GM18505 (cell line): ENCODE results near the gene CMSS1.

Experiments
- ATAC-seq: cut with Tn5 transposase; IDR thresholded peaks from one replicate; pipeline ENCODE4 v1.9.1; 2021; ENCODE audit not compliant: unreplicated experiment
- POLR2A ChIP-seq: IDR thresholded peaks from 4 replicates; pipeline ENCODE4 v1.6.1; 2011; ENCODE audit warnings: borderline replicate concordance; ENCODE audit not compliant: insufficient read depth, insufficient read length; ENCODE audit errors: extremely low read depth

The CMSS1 gene

DNA sequence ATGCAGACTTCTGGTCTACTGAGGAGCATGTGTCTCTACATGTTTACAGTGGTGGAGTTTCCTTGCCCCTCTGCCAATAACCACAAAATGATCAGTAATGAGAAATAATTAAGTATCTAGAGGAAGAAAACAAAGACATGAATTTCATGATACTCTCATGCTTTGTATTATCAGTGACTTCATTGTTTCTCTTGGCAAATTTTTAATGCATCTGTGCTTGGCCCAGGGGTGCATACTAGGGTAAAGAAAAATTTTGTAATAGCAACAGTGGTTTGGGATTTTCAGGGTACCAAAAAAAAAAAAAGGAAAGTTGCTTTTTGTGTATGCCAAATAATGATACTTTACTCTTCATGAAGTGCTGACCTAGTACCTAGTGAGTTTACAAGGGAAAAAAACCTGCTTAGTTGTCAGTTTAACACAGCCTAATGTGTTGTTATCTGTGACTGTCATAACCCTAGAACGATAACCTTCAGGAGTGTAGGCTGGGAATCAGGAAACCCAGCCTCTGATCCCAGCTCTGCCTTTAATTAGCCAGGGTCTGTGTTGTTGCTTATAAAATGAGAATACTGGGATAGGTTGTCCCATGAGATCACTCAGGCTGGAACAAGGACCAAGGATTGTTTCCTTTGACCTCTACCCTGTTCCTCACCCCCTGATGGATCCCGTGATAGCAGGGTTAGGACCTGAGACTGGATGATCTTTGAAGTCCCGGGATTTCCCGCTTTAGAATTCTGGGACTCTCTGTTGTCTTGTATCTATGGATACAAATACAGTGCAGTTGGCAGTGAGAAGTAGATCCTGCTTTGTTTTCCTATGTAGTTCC is 117.5 kb downstream of the CMSS1 start:
- ATAC-seq: no peak
- TF ChIP-seq POLR2A: no peak

DNA sequence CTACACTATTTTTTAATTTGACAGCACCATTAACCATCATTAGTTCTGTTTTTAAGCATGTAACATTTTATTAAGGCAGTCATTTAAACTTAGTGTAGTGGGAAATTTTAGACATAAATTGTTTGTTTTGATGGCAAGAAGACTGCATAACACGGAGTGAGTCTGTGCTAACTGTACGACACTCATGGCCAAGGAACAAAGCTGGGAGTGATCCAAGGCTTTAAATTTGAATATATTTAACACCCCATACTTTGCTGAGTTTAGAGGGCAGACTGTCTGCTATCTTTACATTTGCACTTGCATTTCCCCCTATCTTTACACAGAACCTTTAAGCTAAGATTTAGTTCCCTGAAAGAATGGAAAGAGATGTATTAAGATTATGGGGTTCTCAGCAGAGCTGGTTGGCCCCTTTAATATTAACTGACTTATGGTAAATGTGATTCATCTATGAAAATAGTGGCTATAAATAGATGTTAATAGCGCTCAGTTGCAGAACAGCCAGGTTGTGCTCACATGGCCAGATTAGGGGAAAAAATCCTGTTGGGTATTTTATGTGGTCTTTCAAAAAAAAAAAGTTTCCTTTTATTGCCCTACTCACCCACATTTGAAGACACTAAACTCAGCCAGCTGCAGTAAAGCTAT is 120.7 kb downstream of the CMSS1 start:
- no peak for ATAC-seq
- no peak for TF ChIP-seq POLR2A

DNA sequence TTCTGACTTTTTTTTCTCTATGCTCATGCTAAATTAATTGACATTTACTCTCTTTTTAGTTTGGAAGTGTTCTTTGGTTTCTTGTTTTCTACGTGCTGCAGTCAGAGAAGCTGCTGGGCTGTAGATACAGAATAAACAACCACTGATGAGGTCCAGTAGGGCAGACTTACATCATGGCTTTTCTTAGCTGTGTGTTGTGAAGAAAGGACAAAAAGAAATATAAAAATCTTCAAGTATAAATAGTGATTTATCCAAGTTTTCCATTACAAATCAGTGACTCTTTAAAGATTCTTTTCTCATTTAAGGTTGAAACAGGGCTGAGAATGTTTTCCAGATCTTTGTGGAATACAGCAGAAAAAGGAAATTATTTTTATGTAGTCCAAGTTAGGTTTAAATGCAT is 122.2 kb downstream of the CMSS1 start:
- no peak for TF ChIP-seq POLR2A
- no peak for ATAC-seq

DNA sequence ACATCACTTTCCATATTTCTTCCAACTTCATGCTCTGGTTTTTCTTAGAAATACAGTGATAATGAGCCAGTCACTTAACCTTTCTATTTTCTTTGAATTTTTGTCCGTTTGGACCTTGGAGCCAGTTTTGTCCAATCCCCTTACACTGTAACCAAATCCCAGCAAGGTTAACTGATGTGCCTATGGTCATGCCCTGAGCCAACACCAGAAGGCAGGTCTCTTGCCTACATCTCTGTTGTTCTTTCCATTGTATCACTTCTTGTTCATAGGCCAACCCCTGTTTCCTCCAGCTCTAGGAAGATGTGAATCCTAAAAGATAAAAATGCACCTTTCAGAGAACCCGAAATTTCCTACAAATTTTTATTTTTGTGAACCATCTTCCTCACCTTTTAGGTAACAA is 122.7 kb downstream of the CMSS1 start:
- no peak for ATAC-seq
- TF ChIP-seq POLR2A: no peak

DNA sequence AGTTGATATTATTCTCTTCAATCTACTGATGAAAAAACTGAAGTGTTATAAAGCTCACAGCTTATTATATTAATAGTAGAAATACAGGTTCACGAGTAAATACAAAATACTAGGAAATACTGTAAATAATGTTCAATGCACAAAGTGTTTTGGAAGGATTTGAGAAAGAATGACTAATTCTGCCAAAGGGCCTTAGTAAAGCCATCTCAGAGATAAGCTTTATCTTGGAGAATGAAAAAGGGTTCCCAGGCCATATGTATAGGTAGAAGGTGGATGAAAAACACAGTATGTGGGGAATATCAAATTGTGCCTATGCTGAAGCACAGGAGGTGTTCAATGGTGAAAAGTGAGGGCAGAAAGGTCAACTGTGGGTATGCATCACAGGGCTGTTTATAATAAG is 123.5 kb downstream of the CMSS1 start:
- TF ChIP-seq POLR2A: no peak
- ATAC-seq: no peak

DNA sequence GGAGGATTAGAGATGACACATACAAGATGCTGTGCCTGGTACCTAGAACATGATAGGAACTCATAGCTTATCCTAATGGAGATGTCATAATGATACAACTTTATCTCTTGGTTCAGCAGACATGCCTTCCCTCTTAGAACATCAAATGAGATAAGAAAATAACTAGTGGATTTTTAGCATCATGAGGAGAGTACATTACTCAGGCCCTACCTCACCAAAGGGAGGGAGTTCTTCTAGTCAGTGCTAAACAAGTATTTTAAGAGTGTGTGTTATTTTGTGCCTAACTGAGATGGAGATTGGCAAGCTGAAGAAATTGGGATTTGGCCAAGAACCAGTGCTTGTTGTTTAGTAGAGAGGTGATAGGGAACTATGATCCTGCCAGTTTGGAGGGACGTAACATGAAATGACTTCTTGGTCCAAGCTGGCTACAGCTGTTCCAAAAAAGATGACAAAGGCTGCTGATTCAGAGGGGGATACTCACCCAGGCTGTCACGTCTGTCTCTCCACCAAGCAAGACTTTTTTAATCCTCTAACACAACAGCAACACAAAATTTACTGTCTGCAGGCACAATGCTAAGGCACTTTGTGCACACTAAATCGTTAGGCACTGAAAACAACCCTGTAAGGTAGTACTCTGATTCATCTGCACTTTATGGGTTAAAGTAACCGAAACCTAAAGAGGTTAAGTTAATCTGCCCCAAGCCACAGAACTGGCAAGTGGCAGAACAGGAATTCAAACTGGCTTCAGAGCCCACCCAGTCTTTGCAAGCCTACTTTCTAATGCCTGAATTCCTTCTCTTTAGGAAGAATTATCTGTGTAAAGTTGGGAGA is 126.5 kb downstream of the CMSS1 start:
- no peak for TF ChIP-seq POLR2A
- ATAC-seq: no peak

DNA sequence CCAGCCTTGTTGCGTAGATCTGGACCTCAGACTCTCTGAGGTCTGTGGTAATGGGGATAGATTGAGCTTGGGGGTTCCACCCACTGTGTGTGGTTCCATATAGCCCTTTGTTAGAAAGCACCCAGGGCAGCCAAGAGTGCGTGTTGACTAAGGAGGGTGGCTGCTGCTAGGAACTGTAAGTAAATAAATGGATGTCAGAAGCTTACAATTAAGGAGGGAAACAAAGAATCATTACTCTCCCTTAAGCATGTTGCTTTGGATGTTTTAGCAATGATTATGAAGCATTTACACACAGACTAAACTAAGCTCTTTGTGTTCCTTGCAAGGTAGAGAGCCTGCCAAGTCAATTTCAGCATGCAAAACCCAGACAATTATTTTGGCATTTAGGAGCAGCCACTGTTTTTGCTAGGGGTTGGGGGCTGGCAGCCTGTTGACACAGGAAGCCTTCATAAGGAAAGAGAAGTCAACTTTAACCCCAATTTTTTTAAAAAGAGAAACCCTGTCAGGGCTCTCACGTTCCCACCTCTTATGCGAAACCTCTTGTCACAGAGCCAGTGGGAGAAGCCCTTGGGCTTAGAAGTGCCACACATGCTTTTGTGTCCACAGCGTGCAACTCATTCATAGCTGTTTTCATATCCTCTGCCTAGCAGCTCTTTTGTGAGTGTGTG is 127.8 kb downstream of the CMSS1 start:
- no peak for TF ChIP-seq POLR2A
- ATAC-seq: no peak

DNA sequence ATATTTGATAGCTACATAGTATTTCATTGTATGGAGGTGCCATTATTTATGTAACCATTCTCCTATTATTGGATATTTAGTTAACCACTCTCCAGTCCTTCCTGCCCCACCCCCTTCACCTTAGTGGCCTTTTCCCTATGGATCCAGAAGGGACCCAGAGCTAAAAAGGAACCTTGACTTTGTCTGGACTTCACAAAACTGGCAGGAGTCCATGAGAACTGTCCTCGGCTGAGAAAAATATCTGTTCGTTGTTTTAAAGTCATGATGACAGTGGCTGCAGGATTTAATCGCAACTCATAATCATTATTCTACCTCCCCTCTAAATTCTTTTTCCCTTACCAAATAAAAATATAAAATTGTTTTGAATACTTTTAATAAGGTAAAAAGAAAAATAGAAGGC is 129.7 kb downstream of the CMSS1 start:
- no peak for TF ChIP-seq POLR2A
- no peak for ATAC-seq

DNA sequence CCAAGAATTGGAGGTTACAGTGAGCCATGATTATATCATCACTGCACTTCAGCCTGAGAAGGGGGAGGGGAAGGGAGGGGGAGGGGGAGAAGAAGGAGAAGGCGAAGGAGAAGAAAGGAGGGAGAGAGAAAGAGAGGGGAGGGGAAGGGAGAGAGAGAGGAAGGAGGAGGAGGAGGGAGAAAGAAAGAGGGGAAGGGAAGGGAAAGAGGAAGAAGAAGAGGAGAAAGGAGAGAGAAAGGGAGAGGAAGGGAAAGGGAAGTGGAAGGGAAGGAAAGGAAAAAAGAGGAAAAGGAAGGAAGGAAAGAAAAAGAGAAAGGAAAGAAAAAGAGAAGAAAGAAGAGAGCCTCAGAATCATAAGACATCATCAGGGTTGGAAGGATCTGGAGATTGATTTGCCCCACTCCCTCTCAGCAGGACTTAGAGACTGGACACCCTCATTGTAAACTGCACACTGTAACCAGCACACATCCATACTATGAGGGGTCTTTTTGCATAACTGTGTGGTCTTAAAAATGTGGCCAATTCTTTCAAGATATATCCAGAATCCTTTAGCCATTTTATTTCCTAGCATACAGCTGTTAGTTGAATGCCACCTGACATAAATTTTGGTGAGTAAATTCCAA is 130.9 kb downstream of the CMSS1 start:
- no peak for TF ChIP-seq POLR2A
- no peak for ATAC-seq

DNA sequence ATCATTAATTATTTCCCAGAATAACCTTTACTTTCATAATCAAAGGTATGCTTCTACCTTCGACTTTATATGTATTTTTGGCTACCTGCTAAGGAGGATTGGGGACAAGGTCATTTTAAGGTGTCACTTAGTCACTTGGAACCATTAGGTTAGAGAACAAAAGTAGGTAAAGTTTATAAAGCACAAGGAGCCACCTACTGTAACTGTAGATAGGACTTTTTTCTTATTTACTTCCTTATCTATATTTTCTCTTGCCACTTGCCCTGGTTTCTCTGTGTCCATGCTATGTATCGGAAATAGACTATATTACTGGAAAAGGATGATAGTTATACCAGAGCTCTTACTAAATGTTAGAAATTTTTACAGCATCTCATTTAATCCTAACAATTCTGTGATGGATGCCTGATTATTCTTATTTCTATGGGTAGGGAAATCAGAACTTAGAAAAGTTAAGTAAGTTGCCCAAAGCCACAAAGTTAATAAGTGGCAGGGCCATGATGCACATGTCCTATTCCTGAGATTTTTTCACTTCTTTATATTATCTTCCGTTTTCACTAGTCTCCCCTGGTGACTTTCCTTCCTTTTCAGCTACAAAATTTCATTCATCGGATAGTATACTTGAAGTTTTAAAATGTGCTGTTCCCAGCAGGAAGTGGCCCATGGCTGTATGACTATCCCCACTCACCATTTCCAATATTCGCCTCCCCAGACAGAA is 132.5 kb downstream of the CMSS1 start:
- no peak for TF ChIP-seq POLR2A
- ATAC-seq: no peak

DNA sequence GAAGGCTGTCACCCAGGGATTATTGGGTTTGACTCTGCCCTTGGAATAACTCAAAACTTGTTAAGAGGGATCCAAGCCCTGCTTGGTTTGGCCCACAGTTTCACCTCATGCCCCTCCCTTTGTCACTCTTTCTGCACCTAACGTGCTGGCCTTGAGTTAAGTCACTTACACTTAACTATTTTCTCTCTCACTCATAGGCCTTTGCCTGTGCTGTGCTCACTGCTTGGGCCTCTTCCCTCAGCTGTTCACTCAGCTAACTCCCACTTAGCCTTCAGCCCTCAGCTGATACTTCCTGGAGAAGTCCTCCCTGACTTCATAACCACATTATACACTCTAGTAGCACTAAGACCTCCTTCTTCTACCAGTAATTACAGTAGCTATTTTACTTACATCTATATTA is 133.3 kb downstream of the CMSS1 start:
- no peak for TF ChIP-seq POLR2A

DNA sequence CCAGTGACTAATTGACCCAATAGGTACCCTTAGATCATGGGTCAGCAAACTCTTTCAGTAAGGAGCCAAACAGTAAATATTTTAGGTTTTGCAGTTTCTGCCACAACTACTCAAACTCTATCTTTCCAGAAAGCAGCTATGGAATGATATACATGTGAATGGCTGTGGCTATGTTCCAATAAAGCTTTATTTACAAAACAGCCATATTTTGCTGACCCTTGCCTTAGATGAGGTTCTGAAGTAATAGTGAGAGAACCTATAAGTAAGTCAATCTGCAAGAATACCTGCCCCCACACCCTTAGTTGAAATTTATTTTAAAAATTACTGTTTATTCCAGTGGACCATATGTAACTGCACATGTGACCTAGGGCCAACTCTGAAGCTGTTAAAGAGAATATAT is 134.0 kb downstream of the CMSS1 start:
- TF ChIP-seq POLR2A: no peak
- no peak for ATAC-seq

More for the DNA sequence above, 133.3 kb downstream of the CMSS1 start:
- ATAC-seq: no peak

DNA sequence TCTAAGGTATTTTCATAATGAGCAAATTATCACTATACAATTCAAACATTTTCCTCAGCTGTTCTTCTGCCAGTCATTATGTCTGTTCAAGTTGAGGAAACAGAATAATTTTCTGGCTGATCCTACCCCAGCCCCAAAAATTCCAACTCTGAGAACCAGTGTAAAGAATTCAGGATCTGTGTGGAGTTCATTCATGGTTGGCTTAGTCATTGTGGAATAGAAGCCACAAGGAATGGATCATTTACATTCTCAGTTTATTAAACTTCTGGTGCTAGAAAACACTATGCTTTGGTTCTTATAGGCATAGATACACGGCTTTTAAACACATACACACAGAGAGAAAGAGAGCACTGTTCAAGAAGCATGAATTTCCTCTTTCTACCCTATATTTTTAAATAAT is 134.6 kb downstream of the CMSS1 start:
- TF ChIP-seq POLR2A: no peak
- no peak for ATAC-seq

DNA sequence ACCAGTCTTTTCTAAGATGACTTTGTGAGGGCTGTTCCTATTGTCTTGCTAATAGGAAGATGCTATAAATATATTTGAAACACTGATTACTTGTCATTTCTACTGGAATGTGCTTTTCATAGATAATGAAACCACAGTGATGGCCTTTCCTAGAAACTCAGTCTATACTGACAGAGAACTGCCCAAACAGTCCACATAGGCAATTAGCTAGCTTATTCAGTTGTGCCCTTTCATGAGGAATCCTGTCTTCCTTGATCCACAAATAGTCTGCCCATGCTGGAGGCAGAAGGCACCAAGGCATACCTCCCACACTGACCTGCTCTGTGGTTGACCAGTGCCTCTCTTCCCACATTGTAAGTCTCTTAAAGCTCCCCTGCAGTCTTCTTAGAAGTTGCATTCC is 135.9 kb downstream of the CMSS1 start:
- no peak for ATAC-seq

More for the DNA sequence above, 135.9 kb downstream of the CMSS1 start:
- TF ChIP-seq POLR2A: no peak
